Neural cell (in vitro differentiated cells): ENCODE results near the gene C17orf78. TPM values are rescaled to one million over a fixed set of nuclear protein-coding genes. Genes with fewer than 3 reads are reported as not detected.

Experiments used
- H2AFZ ChIP-seq: fragments of 200-600, 300-800 bp; sonication (generic), shearing (Covaris generic); 2 replicates; pipeline ENCODE4 v1.6.0; 2014; ENCODE audit warnings: low read depth, mild to moderate bottlenecking, antibody characterized with exemption, low read length, moderate library complexity
- H3F3A ChIP-seq: fragments of 200-600 bp; shearing (Covaris generic); 2 replicates; pipeline ENCODE4 v1.6.1; 2016; ENCODE audit warnings: mild to moderate bottlenecking, moderate library complexity, mixed read lengths, antibody characterized with exemption, low read length; ENCODE audit not compliant: insufficient read depth, poor library complexity, severe bottlenecking
- H3K27ac ChIP-seq: fragments of 200-600, 300-800 bp; sonication (generic), shearing (Covaris generic); 2 replicates; pipeline ENCODE4 v1.5.1; 2014; ENCODE audit warnings: mild to moderate bottlenecking, low read length, moderate library complexity
- H3K27me3 ChIP-seq: fragments of 300-800, 200-600 bp; sonication (generic), shearing (Covaris generic); 2 replicates; pipeline ENCODE4 v1.6.0; 2014; ENCODE audit warnings: mild to moderate bottlenecking, low read depth, low read length, moderate library complexity; ENCODE audit not compliant: insufficient read depth
- H3K36me3 ChIP-seq: fragments of 300-800, 200-600 bp; sonication (generic), shearing (Covaris generic); 2 replicates; pipeline ENCODE4 v1.5.1; 2014; ENCODE audit warnings: mild to moderate bottlenecking, antibody characterized with exemption, low read length, moderate library complexity; ENCODE audit not compliant: insufficient read depth
- H3K4me2 ChIP-seq: fragments of 300-800, 200-600 bp; sonication (generic), shearing (Covaris generic); 2 replicates; pipeline ENCODE4 v1.6.0; 2014; ENCODE audit warnings: mild to moderate bottlenecking, low read length
- H3K4me3 ChIP-seq: fragments of 300-800, 200-600 bp; sonication (generic), shearing (Covaris generic); 2 replicates; pipeline ENCODE4 v1.5.1; 2014; ENCODE audit warnings: mild to moderate bottlenecking, low read length, moderate library complexity
- H3K79me2 ChIP-seq: fragments of 200-600 bp; shearing (Covaris generic); replicated peaks from 2 replicates; pipeline ENCODE4 v1.6.0; 2014; ENCODE audit warnings: mild to moderate bottlenecking, low read length, moderate library complexity; ENCODE audit not compliant: insufficient read depth
- H3K9ac ChIP-seq: fragments of 300-800, 200-600 bp; sonication (generic), shearing (Covaris generic); 2 replicates; pipeline ENCODE4 v1.6.1; 2016; ENCODE audit warnings: mild to moderate bottlenecking, low read length, mixed read lengths
- H3K9me2 ChIP-seq: fragments of 200-600 bp; shearing (Covaris generic); 2 replicates; pipeline ENCODE4 v1.6.1; 2016; ENCODE audit warnings: mild to moderate bottlenecking, low read length, mixed read lengths; ENCODE audit not compliant: insufficient read depth
- H3K9me3 ChIP-seq: fragments of 200-600, 300-800 bp; sonication (generic), shearing (Covaris generic); 2 replicates; pipeline ENCODE4 v1.6.1; 2016; ENCODE audit warnings: mild to moderate bottlenecking, mixed run types, low read length, moderate library complexity, mixed read lengths
- H4K20me1 ChIP-seq: fragments of 200-600 bp; shearing (Covaris generic); 2 replicates; pipeline ENCODE4 v1.6.1; 2016; ENCODE audit warnings: mild to moderate bottlenecking, mixed run types; ENCODE audit not compliant: insufficient read depth
- EP300 ChIP-seq: fragments of 450-650 bp; conservative IDR thresholded peaks from 2 replicates; pipeline ENCODE4 v1.6.1; 2014; ENCODE audit warnings: antibody characterized with exemption, mild to moderate bottlenecking, moderate library complexity; ENCODE audit not compliant: poor library complexity, severe bottlenecking
- EZH2 ChIP-seq: fragments of 200-600, 300-800 bp; shearing (Covaris generic), sonication (generic); IDR thresholded peaks from 2 replicates; pipeline ENCODE4 v1.6.1; 2014; ENCODE audit warnings: antibody characterized with exemption, low read length, borderline replicate concordance, mild to moderate bottlenecking; ENCODE audit not compliant: insufficient read depth, poor library complexity, severe bottlenecking
- MXI1 ChIP-seq: fragments of 450-650 bp; conservative IDR thresholded peaks from 2 replicates; pipeline ENCODE4 v1.6.1; 2014; ENCODE audit warnings: antibody characterized with exemption, mild to moderate bottlenecking; ENCODE audit not compliant: poor library complexity, severe bottlenecking
- POLR2AphosphoS5 ChIP-seq: IDR thresholded peaks from 2 replicates; pipeline ENCODE4 v1.6.1; 2012
- RAD21 ChIP-seq: fragments of 450-650 bp; conservative IDR thresholded peaks from 2 replicates; pipeline ENCODE4 v1.6.1; 2014; ENCODE audit warnings: antibody characterized with exemption, mild to moderate bottlenecking, moderate library complexity
- SMC3 ChIP-seq: fragments of 450-650 bp; conservative IDR thresholded peaks from 2 replicates; pipeline ENCODE4 v1.6.1; 2014; ENCODE audit warnings: antibody characterized with exemption, mild to moderate bottlenecking, moderate library complexity; ENCODE audit not compliant: poor library complexity
- TAF1 ChIP-seq: IDR thresholded peaks from 2 replicates; pipeline ENCODE4 v1.6.1; 2012; ENCODE audit warnings: low read depth
- polyA plus RNA-seq: library from polyadenylated mRNA; depleted of rRNA; stranded (reverse); fragments of >200 nt; gene quantifications from 2 replicates; pipeline ENCODE4 v1.2.3, GENCODE V29; 2014
- TF ChIP-seq, protein P1 (sequence below): fragments of 450-650 bp; IDR thresholded peaks from 2 replicates; pipeline ENCODE4 v1.5.1; 2014; ENCODE audit warnings: antibody characterized with exemption, mild to moderate bottlenecking, moderate library complexity; ENCODE audit not compliant: poor library complexity, severe bottlenecking
- TF ChIP-seq, protein P2 (sequence below): IDR thresholded peaks from 2 replicates; pipeline ENCODE4 v1.6.1; 2012; ENCODE audit warnings: borderline replicate concordance

Gene C17orf78
- polyA plus RNA-seq, 1 donor from 2014 or later = not detected

DNA sequence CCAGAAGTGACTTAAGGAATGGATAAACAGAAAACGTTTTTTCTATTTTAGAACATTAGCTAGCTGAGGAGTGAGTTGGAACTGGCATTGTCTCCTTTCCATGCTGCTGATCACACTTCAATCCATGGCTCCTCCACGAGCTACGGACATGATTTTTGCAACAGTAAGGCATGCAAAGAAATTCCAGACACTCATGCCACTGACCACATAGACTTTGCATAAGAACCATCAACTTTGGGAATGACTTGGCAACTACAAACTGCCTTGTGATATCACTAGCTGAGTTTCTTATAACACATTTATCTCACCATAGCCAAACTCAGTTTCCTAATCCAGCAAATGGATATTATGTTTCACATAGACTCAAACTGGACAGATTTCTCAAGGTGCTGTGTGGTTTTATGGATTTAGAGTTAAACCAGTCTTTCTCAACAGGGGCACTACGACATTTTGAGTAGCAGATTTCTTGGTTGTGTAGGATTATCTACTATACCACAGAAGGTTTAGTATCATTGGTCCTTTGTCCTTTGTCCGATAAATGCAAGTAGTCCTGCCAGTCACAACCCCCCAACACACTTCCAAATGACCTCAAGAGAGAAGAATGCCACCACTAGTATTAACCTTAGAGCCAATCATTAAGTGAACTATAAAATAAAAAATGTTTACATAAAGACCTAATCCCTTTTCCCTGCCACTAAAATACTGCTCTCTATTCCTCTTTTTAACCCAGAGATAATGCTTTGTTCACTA lies 48.3 kb upstream of the C17orf78 start:
- no peak overlapping the region for H3K9ac ChIP-seq
- H3K4me2 ChIP-seq = no peak overlapping the region
- H3K27me3 ChIP-seq = no peaks in the 10 kb centered on the region
- no peaks in the 10 kb centered on the region for H3F3A ChIP-seq
- H3K36me3 ChIP-seq = no peaks in the 10 kb centered on the region
- H3K4me3 ChIP-seq = no peak overlapping the region
- TF ChIP-seq MXI1 = no peak
- TF ChIP-seq, protein P1, sequence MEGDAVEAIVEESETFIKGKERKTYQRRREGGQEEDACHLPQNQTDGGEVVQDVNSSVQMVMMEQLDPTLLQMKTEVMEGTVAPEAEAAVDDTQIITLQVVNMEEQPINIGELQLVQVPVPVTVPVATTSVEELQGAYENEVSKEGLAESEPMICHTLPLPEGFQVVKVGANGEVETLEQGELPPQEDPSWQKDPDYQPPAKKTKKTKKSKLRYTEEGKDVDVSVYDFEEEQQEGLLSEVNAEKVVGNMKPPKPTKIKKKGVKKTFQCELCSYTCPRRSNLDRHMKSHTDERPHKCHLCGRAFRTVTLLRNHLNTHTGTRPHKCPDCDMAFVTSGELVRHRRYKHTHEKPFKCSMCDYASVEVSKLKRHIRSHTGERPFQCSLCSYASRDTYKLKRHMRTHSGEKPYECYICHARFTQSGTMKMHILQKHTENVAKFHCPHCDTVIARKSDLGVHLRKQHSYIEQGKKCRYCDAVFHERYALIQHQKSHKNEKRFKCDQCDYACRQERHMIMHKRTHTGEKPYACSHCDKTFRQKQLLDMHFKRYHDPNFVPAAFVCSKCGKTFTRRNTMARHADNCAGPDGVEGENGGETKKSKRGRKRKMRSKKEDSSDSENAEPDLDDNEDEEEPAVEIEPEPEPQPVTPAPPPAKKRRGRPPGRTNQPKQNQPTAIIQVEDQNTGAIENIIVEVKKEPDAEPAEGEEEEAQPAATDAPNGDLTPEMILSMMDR = no peak
- no peak for TF ChIP-seq RAD21
- no peak for TF ChIP-seq TAF1
- TF ChIP-seq SMC3 = no peak
- TF ChIP-seq, protein P2, sequence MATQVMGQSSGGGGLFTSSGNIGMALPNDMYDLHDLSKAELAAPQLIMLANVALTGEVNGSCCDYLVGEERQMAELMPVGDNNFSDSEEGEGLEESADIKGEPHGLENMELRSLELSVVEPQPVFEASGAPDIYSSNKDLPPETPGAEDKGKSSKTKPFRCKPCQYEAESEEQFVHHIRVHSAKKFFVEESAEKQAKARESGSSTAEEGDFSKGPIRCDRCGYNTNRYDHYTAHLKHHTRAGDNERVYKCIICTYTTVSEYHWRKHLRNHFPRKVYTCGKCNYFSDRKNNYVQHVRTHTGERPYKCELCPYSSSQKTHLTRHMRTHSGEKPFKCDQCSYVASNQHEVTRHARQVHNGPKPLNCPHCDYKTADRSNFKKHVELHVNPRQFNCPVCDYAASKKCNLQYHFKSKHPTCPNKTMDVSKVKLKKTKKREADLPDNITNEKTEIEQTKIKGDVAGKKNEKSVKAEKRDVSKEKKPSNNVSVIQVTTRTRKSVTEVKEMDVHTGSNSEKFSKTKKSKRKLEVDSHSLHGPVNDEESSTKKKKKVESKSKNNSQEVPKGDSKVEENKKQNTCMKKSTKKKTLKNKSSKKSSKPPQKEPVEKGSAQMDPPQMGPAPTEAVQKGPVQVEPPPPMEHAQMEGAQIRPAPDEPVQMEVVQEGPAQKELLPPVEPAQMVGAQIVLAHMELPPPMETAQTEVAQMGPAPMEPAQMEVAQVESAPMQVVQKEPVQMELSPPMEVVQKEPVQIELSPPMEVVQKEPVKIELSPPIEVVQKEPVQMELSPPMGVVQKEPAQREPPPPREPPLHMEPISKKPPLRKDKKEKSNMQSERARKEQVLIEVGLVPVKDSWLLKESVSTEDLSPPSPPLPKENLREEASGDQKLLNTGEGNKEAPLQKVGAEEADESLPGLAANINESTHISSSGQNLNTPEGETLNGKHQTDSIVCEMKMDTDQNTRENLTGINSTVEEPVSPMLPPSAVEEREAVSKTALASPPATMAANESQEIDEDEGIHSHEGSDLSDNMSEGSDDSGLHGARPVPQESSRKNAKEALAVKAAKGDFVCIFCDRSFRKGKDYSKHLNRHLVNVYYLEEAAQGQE = no peak
- TF ChIP-seq POLR2AphosphoS5 = no peak
- no peak for TF ChIP-seq EP300
- no peak for TF ChIP-seq EZH2
- no peaks in the 10 kb centered on the region for H3K79me2 ChIP-seq
- H3K9me3 ChIP-seq = no peaks in the 10 kb centered on the region
- no peaks in the 10 kb centered on the region for H4K20me1 ChIP-seq
- H2AFZ ChIP-seq = no peak overlapping the region
- H3K27ac ChIP-seq = no peak overlapping the region
- H3K9me2 ChIP-seq = no peaks in the 10 kb centered on the region

DNA sequence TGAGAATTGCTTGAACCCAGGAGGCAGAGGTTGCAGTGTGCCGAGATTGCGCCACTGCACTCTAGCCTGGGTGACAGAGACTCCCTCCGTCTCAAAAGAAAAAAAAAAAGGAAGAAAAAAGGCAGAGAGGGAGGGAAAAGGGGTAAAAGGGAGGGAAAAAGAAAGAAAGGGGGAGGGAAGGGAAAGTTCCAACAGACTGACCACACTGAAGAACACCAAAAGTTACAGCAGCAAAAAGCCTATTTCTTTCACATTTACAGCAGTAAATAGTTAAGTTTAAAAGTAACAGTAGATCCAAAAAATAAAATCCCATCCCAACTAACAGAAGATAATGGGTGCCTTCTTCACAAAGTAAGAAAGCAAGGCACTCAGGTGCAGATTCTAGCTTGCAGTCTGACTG lies 36.9 kb upstream of the C17orf78 start:
- Histone ChIP-seq H3K27ac (no peak overlapping the region), H3K27me3 (no peaks in the 10 kb centered on the region), H3K4me2 (no peak overlapping the region), H3K79me2 (no peaks in the 10 kb centered on the region), H3F3A (no peaks in the 10 kb centered on the region), H3K9ac (no peak overlapping the region), H3K9me3 (no peaks in the 10 kb centered on the region), H2AFZ (no peak overlapping the region), H3K9me2 (no peaks in the 10 kb centered on the region), H3K4me3 (no peak overlapping the region), H3K36me3 (no peaks in the 10 kb centered on the region), H4K20me1 (no peaks in the 10 kb centered on the region)
- TF ChIP-seq, protein P2 = no peak
- TF ChIP-seq SMC3 = no peak
- TF ChIP-seq, protein P1 = no peak
- TF ChIP-seq EP300 = no peak
- TF ChIP-seq RAD21 = no peak
- TF ChIP-seq TAF1 = no peak
- TF ChIP-seq EZH2 = no peak
- TF ChIP-seq MXI1 = no peak
- TF ChIP-seq POLR2AphosphoS5 = no peak
